RWPE2 (cell line): Measurements from ENCODE around the gene BEGAIN.
A peak's percentile ranks its signal among the peaks of the same experiment; 100 is the strongest.

Source experiments
- ATAC-seq: fragments of 200-7000 bp; cut with Tn5 transposase; 3 replicates; pipeline ENCODE4 v1.9.1; 2021; ENCODE audit warnings: low read depth
- DNase-seq: peaks from one replicate; pipeline ENCODE4 v3.0.0-alpha.2; 2020; ENCODE audit warnings: low spot score
- H3K27ac ChIP-seq: fragments of 450-650 bp; 2 replicates; pipeline ENCODE4 v1.5.1; 2017; ENCODE audit warnings: mild to moderate bottlenecking; ENCODE audit not compliant: poor library complexity, severe bottlenecking
- H3K27me3 ChIP-seq: fragments of 250-450 bp; sonication (Bioruptor Pico); 2 replicates; pipeline ENCODE4 v1.5.1; 2021; ENCODE audit warnings: mild to moderate bottlenecking, moderate library complexity; ENCODE audit not compliant: insufficient read depth, poor library complexity, severe bottlenecking
- H3K36me3 ChIP-seq: fragments of 250-450 bp; sonication (Bioruptor Pico); 2 replicates; pipeline ENCODE4 v1.5.1; 2020; ENCODE audit warnings: low read depth, mild to moderate bottlenecking, moderate library complexity
- H3K4me1 ChIP-seq: fragments of 250-450 bp; sonication (Bioruptor Pico); 2 replicates; pipeline ENCODE4 v1.5.1; 2021; ENCODE audit warnings: mild to moderate bottlenecking, moderate library complexity; ENCODE audit not compliant: insufficient read depth, poor library complexity, severe bottlenecking
- H3K4me3 ChIP-seq: fragments of 250-450 bp; sonication (Bioruptor Pico); 2 replicates; pipeline ENCODE4 v1.5.1; 2021; ENCODE audit warnings: mild to moderate bottlenecking, moderate library complexity; ENCODE audit not compliant: severe bottlenecking
- H3K9me3 ChIP-seq: fragments of 250-450 bp; sonication (Bioruptor Pico); 2 replicates; pipeline ENCODE4 v1.5.1; 2021; ENCODE audit warnings: mild to moderate bottlenecking, moderate library complexity; ENCODE audit not compliant: severe bottlenecking
- CTCF ChIP-seq: fragments of 450-650 bp; IDR thresholded peaks from one replicate; pipeline ENCODE4 v1.5.1; 2017; ENCODE audit warnings: mild to moderate bottlenecking, moderate library complexity; ENCODE audit not compliant: poor library complexity, severe bottlenecking

Gene BEGAIN

GRCh38 chr14:100611811-100612480 lies 24.7 kb upstream of the BEGAIN start:
- TF ChIP-seq CTCF, result no peak
- peak; percentile 54 for DNase-seq
- Histone ChIP-seq H3K4me1 (no peaks in the 10 kb centered on the region), H3K9me3 (no peaks in the 10 kb centered on the region), H3K27me3 (no peaks in the 10 kb centered on the region), H3K36me3 (no peaks in the 10 kb centered on the region), H3K27ac (no peak overlapping the region), H3K4me3 (no peak overlapping the region)
- no peak for ATAC-seq

- no peak overlapping the region for H3K4me3 ChIP-seq
- no peaks in the 10 kb centered on the region for H3K27me3 ChIP-seq
- TF ChIP-seq CTCF, result no peak
- no peaks in the 10 kb centered on the region for H3K36me3 ChIP-seq
- H3K9me3 ChIP-seq, result no peaks in the 10 kb centered on the region
- H3K27ac ChIP-seq, result no peak overlapping the region
- ATAC-seq, result peak; percentile 79
- DNase-seq, result peak; percentile 63
- no peaks in the 10 kb centered on the region for H3K4me1 ChIP-seq
Measured at GRCh38 chr14:100610511-100611217, 23.4 kb upstream of the BEGAIN start.

- Histone ChIP-seq H3K4me1 (no peaks in the 10 kb centered on the region), H3K36me3 (no peaks in the 10 kb centered on the region), H3K27me3 (no peaks in the 10 kb centered on the region), H3K27ac (no peak overlapping the region), H3K4me3 (no peak overlapping the region), H3K9me3 (no peaks in the 10 kb centered on the region)
- DNase-seq (peak; percentile 66), ATAC-seq (no peak)
- no peak for TF ChIP-seq CTCF
Measured at GRCh38 chr14:100609941-100610391, 22.7 kb upstream of the BEGAIN start.

GRCh38 chr14:100609331-100609870 lies 22.2 kb upstream of the BEGAIN start:
- no peaks in the 10 kb centered on the region for H3K4me1 ChIP-seq
- no peaks in the 10 kb centered on the region for H3K36me3 ChIP-seq
- H3K4me3 ChIP-seq, result no peak overlapping the region
- H3K27me3 ChIP-seq, result no peaks in the 10 kb centered on the region
- TF ChIP-seq CTCF, result no peak
- ATAC-seq, result no peak
- H3K9me3 ChIP-seq, result no peaks in the 10 kb centered on the region
- H3K27ac ChIP-seq, result no peak overlapping the region
- DNase-seq, result peak; percentile 66
